NCI-H526 (cell line): ENCODE results near the gene ZNF503.

Experiments
- DNase-seq, 2 experiments: peaks; one replicate each; lab custom pipeline; 2025; lab: John Stamatoyannopoulos, UW

ZNF503 gene

GRCh38 chr10:75406462-75407223 lies 5.1 kb upstream of the ZNF503 start:
- DNase-seq, result peak; percentile 39 to 55

- DNase-seq, result peak; percentile 68 to 71
Measured at GRCh38 chr10:75405598-75406461, 4.3 kb upstream of the ZNF503 start.

- DNase-seq, result peak; percentile 83 to 93
Measured at GRCh38 chr10:75404815-75405597, 3.4 kb upstream of the ZNF503 start.

GRCh38 chr10:75403939-75404814 lies 2.6 kb upstream of the ZNF503 start:
- peak; percentile 66 to 79 for DNase-seq

- peak; percentile 53 to 72 for DNase-seq
Measured at GRCh38 chr10:75403144-75403938, 1.8 kb upstream of the ZNF503 start.

- peak; percentile 86 to 94 for DNase-seq
Measured at GRCh38 chr10:75402486-75403143, 1.1 kb upstream of the ZNF503 start.

GRCh38 chr10:75400771-75401568 lies 594 bp downstream of the ZNF503 start:
- peak in 1 of 2 experiments; percentile 51 for DNase-seq

- peak in 1 of 2 experiments; percentile 70 for DNase-seq
Measured at GRCh38 chr10:75400163-75400770, 1.3 kb downstream of the ZNF503 start.

- DNase-seq, result peak in 1 of 2 experiments; percentile 70
Measured at GRCh38 chr10:75399461-75400162, 2.0 kb downstream of the ZNF503 start.

GRCh38 chr10:75398692-75399460 lies 2.7 kb downstream of the ZNF503 start:
- DNase-seq, result peak in 1 of 2 experiments; percentile 70

GRCh38 chr10:75398200-75398691 lies 3.3 kb downstream of the ZNF503 start:
- DNase-seq, result no peak

- DNase-seq, result no peak
Measured at GRCh38 chr10:75397496-75398199, 3.9 kb downstream of the ZNF503 start.

GRCh38 chr10:75396631-75397495 lies 4.7 kb downstream of the ZNF503 start:
- DNase-seq, result no peak

GRCh38 chr10:75395932-75396630 lies 5.5 kb downstream of the ZNF503 start:
- no peak for DNase-seq
